Type B pancreatic cell (in vitro differentiated cells): ENCODE results near the gene PARP6. TPM values are rescaled to one million over a fixed set of nuclear protein-coding genes. Genes with fewer than 3 reads are reported as not detected.

Experiments
- DNase-seq: peaks from one replicate; pipeline ENCODE4 v3.0.0; 2021; ENCODE audit warnings: mixed read lengths; ENCODE audit not compliant: unreplicated experiment; ENCODE audit errors: extremely low spot score
- H3K27ac Mint-ChIP-seq: 2 replicates; pipeline ENCODE4 v1.8.0; 2021; ENCODE audit warnings: mild to moderate bottlenecking, mixed read lengths
- H3K27me3 Mint-ChIP-seq: 2 replicates; pipeline ENCODE4 v1.8.0; 2021; ENCODE audit warnings: mixed read lengths
- H3K36me3 Mint-ChIP-seq: 2 replicates; pipeline ENCODE4 v1.8.0; 2021; ENCODE audit warnings: mixed read lengths
- H3K4me1 Mint-ChIP-seq: one replicate; pipeline ENCODE4 v1.8.0; 2021; ENCODE audit warnings: mixed read lengths; ENCODE audit not compliant: unreplicated experiment
- H3K4me3 Mint-ChIP-seq: 2 replicates; pipeline ENCODE4 v1.8.0; 2021; ENCODE audit warnings: mild to moderate bottlenecking, mixed read lengths
- H3K9me3 Mint-ChIP-seq: 2 replicates; pipeline ENCODE4 v1.8.0; 2021; ENCODE audit warnings: mixed read lengths
- total RNA-seq: library from RNA; stranded (reverse); gene quantifications from 2 replicates; pipeline ENCODE4 v1.2.1, GENCODE V29; 2021; ENCODE audit warnings: low replicate concordance
- TF ChIP-seq, protein P1 (sequence below): fragments of 200-600 bp; sonication (generic); conservative IDR thresholded peaks from 2 replicates; pipeline ENCODE4 v1.5.0; 2021; ENCODE audit warnings: antibody characterized with exemption, mild to moderate bottlenecking

PARP6 gene
- total RNA-seq, 1 donor from 2014 or later = 97.5 TPM

GRCh38 chr15:72199721-72200212, 72.6 kb downstream of the PARP6 start:
- Mint-ChIP-seq H3K4me1 (peaks cover 4% of the 10 kb centered on the region), H3K36me3 (peaks cover 18% of the 10 kb centered on the region), H3K27me3 (peaks cover 30% of the 10 kb centered on the region), H3K9me3 (no peaks in the 10 kb centered on the region), H3K4me3 (peak overlapping the region; percentile 45), H3K27ac (peak overlapping the region; percentile 46)
- TF ChIP-seq, protein P1, sequence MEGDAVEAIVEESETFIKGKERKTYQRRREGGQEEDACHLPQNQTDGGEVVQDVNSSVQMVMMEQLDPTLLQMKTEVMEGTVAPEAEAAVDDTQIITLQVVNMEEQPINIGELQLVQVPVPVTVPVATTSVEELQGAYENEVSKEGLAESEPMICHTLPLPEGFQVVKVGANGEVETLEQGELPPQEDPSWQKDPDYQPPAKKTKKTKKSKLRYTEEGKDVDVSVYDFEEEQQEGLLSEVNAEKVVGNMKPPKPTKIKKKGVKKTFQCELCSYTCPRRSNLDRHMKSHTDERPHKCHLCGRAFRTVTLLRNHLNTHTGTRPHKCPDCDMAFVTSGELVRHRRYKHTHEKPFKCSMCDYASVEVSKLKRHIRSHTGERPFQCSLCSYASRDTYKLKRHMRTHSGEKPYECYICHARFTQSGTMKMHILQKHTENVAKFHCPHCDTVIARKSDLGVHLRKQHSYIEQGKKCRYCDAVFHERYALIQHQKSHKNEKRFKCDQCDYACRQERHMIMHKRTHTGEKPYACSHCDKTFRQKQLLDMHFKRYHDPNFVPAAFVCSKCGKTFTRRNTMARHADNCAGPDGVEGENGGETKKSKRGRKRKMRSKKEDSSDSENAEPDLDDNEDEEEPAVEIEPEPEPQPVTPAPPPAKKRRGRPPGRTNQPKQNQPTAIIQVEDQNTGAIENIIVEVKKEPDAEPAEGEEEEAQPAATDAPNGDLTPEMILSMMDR = peak; percentile 91
- DNase-seq = no peak

DNA sequence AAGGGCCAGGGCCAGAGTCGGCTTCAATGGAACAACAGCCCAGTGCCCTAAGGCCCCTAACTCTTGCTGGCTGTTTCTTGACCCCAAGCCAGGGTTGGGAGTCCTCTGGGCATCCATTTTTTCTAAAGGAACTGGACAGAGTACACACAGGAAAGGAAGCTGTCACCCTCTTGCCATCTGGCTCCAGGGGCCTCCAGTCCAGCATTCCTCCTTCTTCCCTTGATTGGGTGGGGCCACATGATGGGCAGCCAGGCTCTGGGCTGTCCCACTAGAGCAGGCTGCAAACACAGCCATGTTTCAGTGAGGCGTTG, 73.2 kb downstream of the PARP6 start:
- TF ChIP-seq, protein P1 = no peak
- no peak for DNase-seq
- Mint-ChIP-seq H3K36me3 (peaks cover 12% of the 10 kb centered on the region), H3K27me3 (peaks cover 33% of the 10 kb centered on the region), H3K4me1 (peaks cover 5% of the 10 kb centered on the region), H3K4me3 (no peak overlapping the region), H3K9me3 (no peaks in the 10 kb centered on the region), H3K27ac (peak overlapping the region; percentile 73)

DNA sequence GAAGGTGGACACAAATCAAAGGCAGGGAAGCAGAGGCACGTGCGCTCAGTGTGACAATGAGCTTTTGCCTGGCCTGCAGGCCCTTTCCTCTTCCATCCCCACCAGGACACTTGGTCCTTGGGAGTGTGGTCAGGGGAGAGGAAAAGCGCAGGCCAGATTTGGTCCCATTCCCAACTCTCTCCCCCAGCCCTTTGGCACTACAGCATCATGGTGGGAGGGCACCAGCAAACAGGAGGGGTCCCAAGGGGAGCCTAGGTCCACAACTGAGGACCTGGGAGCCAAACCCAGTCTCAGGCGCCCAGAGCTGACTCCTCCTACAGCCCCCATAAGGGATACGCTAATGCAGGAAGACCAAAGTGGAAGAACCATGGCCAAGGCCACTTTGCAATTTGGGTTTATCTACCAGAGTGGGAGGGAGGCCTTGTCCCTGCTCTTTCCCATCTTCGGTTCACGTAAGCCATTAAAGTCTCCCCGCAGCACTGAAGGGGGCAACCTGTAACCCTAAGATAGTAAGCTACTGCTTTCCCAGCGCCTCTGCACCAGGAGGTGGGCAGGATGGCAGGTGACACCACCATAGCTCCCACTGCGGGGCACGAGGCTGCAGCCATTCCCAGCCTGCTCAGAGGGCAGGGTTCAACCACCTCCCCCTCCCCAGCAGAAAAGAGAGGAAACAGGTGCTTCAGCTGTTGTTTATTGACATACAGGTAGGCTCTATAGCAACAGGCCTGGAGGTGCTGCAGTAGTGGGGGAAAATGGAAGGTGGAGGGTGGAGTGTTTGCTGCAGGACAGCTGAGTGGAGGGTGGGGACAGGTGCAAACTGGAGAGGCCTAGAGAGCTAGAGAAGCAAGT, 73.8 kb downstream of the PARP6 start:
- H3K27ac Mint-ChIP-seq = peak overlapping the region; percentile 78
- no peak for DNase-seq
- peaks cover 9% of the 10 kb centered on the region for H3K4me1 Mint-ChIP-seq
- H3K36me3 Mint-ChIP-seq = peaks cover 11% of the 10 kb centered on the region
- TF ChIP-seq, protein P1 = no peak
- H3K27me3 Mint-ChIP-seq = peaks cover 37% of the 10 kb centered on the region
- H3K9me3 Mint-ChIP-seq = no peaks in the 10 kb centered on the region
- H3K4me3 Mint-ChIP-seq = peak overlapping the region; percentile 87

DNA sequence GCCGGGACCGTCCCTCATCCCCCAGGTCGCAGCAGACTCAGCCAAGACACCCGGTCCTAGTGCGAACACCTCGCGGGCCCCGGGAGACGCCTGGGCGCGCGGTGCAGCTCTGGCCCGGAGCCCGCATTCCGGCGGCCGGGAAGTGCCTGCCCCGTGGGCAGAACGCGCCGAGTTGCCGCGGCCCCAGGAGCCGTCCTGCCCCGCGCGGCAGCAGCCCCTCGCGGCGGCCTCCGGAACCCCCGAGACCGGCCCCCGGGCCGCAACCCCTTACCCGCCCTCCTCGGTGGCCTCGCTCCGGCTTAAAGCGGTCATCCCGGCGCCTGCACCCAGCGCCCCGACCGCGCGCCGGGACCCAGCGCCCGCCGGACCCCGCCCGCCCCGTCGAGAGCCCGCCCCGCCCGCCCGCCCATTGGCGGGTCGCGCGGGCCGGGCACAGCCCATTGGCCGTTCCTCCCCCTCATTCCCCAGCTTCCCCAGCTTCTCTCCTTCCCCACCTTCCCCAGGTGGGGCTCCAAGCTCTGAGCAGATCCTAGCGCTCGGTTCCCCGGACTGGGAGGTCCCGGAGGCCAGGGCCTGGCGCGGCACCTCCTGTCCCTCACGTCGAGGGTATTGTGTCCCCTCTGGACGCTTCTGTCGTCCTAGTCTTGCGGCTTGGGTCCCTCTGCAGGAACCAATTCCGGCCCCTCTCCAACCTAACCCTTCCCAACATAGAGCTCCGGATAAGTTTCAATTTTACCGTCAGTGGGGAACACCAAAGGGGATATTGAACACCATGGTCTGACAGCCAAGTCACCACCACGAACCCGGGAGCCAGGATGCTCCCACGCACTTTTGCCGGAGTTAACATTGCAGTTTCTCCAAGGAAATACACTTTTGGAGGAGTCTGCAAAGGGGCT, 74.6 kb downstream of the PARP6 start, which contains the start of gene GRAMD2A:
GRAMD2A (minus strand) TSS at position 328 of the 896 bp plus-strand sequence.
- Mint-ChIP-seq H3K4me1 (peaks cover 9% of the 10 kb centered on the region), H3K4me3 (peak within 1 kb of the TSS; percentile 87), H3K27me3 (peaks cover 37% of the 10 kb centered on the region), H3K27ac (peak within 1 kb of the TSS; percentile 78), H3K9me3 (no peaks in the 10 kb centered on the region), H3K36me3 (peaks cover 4% of the 10 kb centered on the region)
- no peak for DNase-seq
- TF ChIP-seq, protein P1 = no peak

DNA sequence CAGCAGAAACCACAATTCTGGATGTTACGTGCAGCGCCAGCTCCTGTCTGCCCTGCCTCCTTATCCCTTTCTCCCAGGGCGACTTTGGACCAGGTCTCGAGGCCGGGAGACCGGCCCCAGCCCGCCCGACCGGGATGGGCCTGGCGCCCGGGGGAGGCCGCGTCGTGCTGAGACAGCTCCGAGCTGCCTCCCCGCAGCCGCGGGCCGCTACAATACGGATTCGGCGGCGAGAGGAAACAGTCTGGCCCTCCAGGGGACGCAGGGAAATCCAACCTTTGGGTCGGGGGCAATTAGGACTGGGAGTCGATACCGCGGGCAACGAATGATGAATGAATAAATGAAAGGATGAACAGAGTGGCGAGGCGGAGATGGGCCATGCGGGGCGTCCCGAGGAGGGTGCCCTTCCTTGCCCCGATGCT, 75.3 kb downstream of the PARP6 start:
- H3K27me3 Mint-ChIP-seq = peaks cover 40% of the 10 kb centered on the region
- no peak for DNase-seq

More for the DNA sequence above, 75.3 kb downstream of the PARP6 start:
- Mint-ChIP-seq H3K36me3 (peaks cover 4% of the 10 kb centered on the region), H3K9me3 (no peaks in the 10 kb centered on the region), H3K27ac (peak overlapping the region; percentile 56), H3K4me3 (peak overlapping the region; percentile 86), H3K4me1 (peaks cover 14% of the 10 kb centered on the region)
- TF ChIP-seq, protein P1 = no peak
